Parathyroid adenoma (tissue), 2 donors: ENCODE data around the gene ZFAND3.

ENCODE experiments used
- H2AFZ ChIP-seq: fragments of 300-600 bp; sonication (generic); one replicate; pipeline ENCODE4 v1.7.0; 2017; ENCODE audit warnings: antibody characterized with exemption, mild to moderate bottlenecking
- H3K27ac ChIP-seq: fragments of 300-600 bp; sonication (generic); one replicate; pipeline ENCODE4 v1.7.0; 2017
- H3K27me3 ChIP-seq: fragments of 300-600 bp; sonication (generic); one replicate; pipeline ENCODE4 v1.7.0; 2017; ENCODE audit warnings: low read length; ENCODE audit not compliant: control insufficient read depth, insufficient read depth
- H3K36me3 ChIP-seq: fragments of 300-600 bp; sonication (generic); one replicate; pipeline ENCODE4 v1.7.0; 2017; ENCODE audit warnings: low read length; ENCODE audit not compliant: control insufficient read depth, insufficient read depth
- H3K4me1 ChIP-seq: fragments of 300-600 bp; sonication (generic); one replicate; pipeline ENCODE4 v1.7.0; 2017; ENCODE audit warnings: control low read depth
- H3K4me2 ChIP-seq: fragments of 300-600 bp; sonication (generic); one replicate; pipeline ENCODE4 v1.7.0; 2017; ENCODE audit warnings: low read length
- H3K4me3 ChIP-seq: fragments of 300-600 bp; sonication (generic); one replicate; pipeline ENCODE4 v1.7.0; 2017; ENCODE audit warnings: low read depth, low read length
- H3K79me2 ChIP-seq: fragments of 300-600 bp; sonication (generic); one replicate; pipeline ENCODE4 v1.7.0; 2017; ENCODE audit warnings: control low read depth
- H3K9ac ChIP-seq: fragments of 300-600 bp; sonication (generic); one replicate; pipeline ENCODE4 v1.7.0; 2017; ENCODE audit warnings: mild to moderate bottlenecking
- H3K9me3 ChIP-seq: fragments of 300-600 bp; sonication (generic); one replicate; pipeline ENCODE4 v1.7.0; 2017; ENCODE audit warnings: low read length; ENCODE audit not compliant: control insufficient read depth
- TF ChIP-seq, protein P1 (sequence below): fragments of 300-600 bp; sonication (generic); IDR thresholded peaks from one replicate; pipeline ENCODE4 v1.7.0; 2017; ENCODE audit warnings: antibody characterized with exemption, mild to moderate bottlenecking
- donor health status: primary hyperparathyroidism.

Gene ZFAND3

DNA sequence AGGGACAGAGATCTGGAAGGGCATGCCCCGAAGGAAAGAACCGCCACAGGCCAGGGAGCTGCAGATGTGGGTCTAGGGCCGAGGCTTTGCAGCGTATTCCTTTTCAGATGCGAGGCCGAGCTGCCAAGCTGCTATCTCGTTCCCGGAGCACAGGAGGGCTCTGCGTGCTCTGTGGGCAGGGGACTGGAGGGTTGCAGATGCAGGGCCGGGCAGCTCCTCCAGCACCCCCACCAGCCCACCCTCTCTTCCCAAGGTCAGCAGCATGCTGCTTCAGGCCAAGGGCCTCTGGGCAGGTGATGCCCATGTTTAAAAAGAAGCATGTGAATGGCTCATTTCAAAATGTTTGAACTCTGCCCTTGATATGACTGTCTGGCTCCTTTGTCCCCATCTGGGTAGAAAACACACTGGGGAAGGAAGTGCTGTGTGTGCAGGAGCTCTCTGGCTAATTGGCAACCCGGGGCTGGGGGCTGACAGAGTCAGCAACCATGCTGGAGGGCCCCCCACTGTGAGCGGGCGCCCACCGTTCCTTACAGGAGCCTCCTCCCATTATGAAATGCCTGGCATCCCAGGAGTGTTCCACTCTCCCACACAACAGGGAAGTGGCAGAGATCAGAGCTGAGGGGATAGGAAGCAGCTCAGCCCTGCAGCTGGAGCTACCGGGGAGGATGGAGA lies 353.3 kb downstream of the ZFAND3 start:
- Histone ChIP-seq H3K4me1 (no peaks in the 10 kb centered on the region), H3K9ac (no peak overlapping the region), H3K79me2 (no peaks in the 10 kb centered on the region)

DNA sequence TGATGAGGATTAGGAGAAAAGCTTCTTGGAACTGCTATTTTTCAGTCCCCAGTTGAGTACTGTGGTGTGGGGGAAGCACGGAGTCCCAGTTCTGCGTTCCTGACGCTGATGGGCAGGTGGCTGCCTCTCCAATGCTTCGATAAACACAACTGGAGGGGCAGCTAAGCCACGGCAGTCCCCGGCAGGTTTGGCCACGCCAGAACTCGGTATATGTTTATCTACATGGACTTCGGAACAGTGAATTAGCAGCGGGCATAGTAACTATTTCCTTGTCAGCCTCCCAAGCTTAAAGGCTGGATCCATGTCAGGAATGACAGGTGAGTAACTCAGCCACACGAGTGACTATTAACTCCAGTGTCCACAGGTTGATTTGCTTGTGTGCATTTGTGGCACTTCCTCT lies 354.4 kb downstream of the ZFAND3 start:
- no peak overlapping the region for H3K4me2 ChIP-seq
- no peaks in the 10 kb centered on the region for H3K36me3 ChIP-seq
- H3K4me3 ChIP-seq: no peak overlapping the region
- no peaks in the 10 kb centered on the region for H3K79me2 ChIP-seq
- H3K27me3 ChIP-seq: no peaks in the 10 kb centered on the region
- no peak overlapping the region for H3K9ac ChIP-seq
- no peaks in the 10 kb centered on the region for H3K9me3 ChIP-seq
- TF ChIP-seq, protein P1, sequence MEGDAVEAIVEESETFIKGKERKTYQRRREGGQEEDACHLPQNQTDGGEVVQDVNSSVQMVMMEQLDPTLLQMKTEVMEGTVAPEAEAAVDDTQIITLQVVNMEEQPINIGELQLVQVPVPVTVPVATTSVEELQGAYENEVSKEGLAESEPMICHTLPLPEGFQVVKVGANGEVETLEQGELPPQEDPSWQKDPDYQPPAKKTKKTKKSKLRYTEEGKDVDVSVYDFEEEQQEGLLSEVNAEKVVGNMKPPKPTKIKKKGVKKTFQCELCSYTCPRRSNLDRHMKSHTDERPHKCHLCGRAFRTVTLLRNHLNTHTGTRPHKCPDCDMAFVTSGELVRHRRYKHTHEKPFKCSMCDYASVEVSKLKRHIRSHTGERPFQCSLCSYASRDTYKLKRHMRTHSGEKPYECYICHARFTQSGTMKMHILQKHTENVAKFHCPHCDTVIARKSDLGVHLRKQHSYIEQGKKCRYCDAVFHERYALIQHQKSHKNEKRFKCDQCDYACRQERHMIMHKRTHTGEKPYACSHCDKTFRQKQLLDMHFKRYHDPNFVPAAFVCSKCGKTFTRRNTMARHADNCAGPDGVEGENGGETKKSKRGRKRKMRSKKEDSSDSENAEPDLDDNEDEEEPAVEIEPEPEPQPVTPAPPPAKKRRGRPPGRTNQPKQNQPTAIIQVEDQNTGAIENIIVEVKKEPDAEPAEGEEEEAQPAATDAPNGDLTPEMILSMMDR: no peak
- no peaks in the 10 kb centered on the region for H3K4me1 ChIP-seq
- no peak overlapping the region for H2AFZ ChIP-seq
- H3K27ac ChIP-seq: no peak overlapping the region

More for the DNA sequence above, 353.3 kb downstream of the ZFAND3 start:
- H3K4me2 ChIP-seq: no peak overlapping the region
- no peak overlapping the region for H3K27ac ChIP-seq
- H2AFZ ChIP-seq: no peak overlapping the region
- no peak overlapping the region for H3K4me3 ChIP-seq
- no peaks in the 10 kb centered on the region for H3K9me3 ChIP-seq
- TF ChIP-seq, protein P1: no peak
- no peaks in the 10 kb centered on the region for H3K36me3 ChIP-seq
- H3K27me3 ChIP-seq: no peaks in the 10 kb centered on the region

GRCh38 chr6:38174315-38174714 lies 354.8 kb downstream of the ZFAND3 start:
- H2AFZ ChIP-seq: no peak overlapping the region
- no peaks in the 10 kb centered on the region for H3K27me3 ChIP-seq
- no peaks in the 10 kb centered on the region for H3K4me1 ChIP-seq
- no peaks in the 10 kb centered on the region for H3K9me3 ChIP-seq
- TF ChIP-seq, protein P1: no peak
- H3K27ac ChIP-seq: no peak overlapping the region
- no peaks in the 10 kb centered on the region for H3K79me2 ChIP-seq
- no peak overlapping the region for H3K4me3 ChIP-seq
- H3K4me2 ChIP-seq: no peak overlapping the region
- no peaks in the 10 kb centered on the region for H3K36me3 ChIP-seq
- no peak overlapping the region for H3K9ac ChIP-seq

DNA sequence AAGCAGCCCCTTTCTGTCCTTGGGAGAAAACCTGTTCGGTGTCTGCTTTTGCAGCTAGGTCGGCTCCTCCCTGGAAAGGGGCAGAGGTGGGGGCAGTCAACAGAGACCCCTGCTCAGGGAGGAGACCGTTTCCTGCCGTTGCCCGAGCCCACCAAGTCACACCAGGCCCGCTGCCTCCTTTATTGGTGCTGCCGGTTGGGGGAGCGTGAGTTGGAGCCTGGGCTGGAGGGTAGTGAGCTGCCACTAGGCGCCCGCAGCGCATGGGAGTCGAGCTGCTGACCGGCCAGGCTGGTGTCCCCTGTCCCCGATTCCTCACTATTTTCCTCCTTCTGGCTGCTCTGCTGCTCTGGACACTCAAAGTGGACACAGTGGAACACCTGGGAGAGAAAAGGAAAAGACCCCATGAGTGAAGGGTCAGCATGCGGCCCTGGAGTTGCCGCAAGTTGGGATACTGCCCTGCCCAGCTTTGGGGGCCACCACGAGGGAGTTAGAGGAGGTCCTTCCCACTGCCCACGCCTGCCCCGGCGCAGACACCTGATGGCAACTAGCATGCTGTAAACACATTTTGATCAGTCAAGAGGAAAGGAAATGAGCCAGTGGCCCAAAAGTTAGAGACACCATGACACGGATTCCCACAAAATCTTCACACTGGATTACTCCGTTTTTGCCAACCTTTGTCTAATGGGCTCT lies 355.4 kb downstream of the ZFAND3 start:
- TF ChIP-seq, protein P1: no peak
- no peaks in the 10 kb centered on the region for H3K36me3 ChIP-seq
- H3K4me1 ChIP-seq: no peaks in the 10 kb centered on the region
- no peaks in the 10 kb centered on the region for H3K9me3 ChIP-seq
- H3K27me3 ChIP-seq: no peaks in the 10 kb centered on the region
- no peak overlapping the region for H3K4me3 ChIP-seq
- H3K79me2 ChIP-seq: no peaks in the 10 kb centered on the region
- H3K4me2 ChIP-seq: no peak overlapping the region
- no peak overlapping the region for H3K27ac ChIP-seq
- no peak overlapping the region for H2AFZ ChIP-seq
- no peak overlapping the region for H3K9ac ChIP-seq
